Panc1 (cell line): ENCODE measurements around the gene SGPP1. TPM values are rescaled to one million over a fixed set of nuclear protein-coding genes. Genes with fewer than 3 reads are reported as not detected.
A peak's percentile ranks its signal among the peaks of the same experiment; 100 is the strongest.

Source experiments
- ATAC-seq: fragments of 200-7000 bp; cut with Tn5 transposase; 2 replicates; pipeline ENCODE4 v1.9.1; 2020; ENCODE audit warnings: mild to moderate bottlenecking, moderate library complexity
- BruUV-seq: library from RNA; stranded (reverse); fragments of 400-500 nt; replicated peaks from 2 replicates; lab custom pipeline; 2021; lab: Mats Ljungman, UMichigan
- CTCF ChIA-PET: fragments of 300-600 bp; sonication (Branson Sonifier 250); formaldehyde crosslinking; loops from one replicate; lab custom pipeline; 2022; ENCODE audit warnings: antibody characterized with exemption; lab: Charles Lee
- POLR2A ChIA-PET: fragments of 300-600 bp; sonication (Branson Sonifier 250); formaldehyde crosslinking; loops from one replicate; lab custom pipeline; 2022; ENCODE audit warnings: antibody characterized with exemption; lab: Charles Lee
- DNase-seq: peaks from one replicate; pipeline ENCODE4 v3.0.0-alpha.2; 2010; ENCODE audit warnings: low read depth, low spot score
- H3K27ac ChIP-seq: 2 replicates; pipeline ENCODE4 v1.5.1; 2011; ENCODE audit warnings: mild to moderate bottlenecking, low read length, inconsistent platforms
- H3K27me3 ChIP-seq: fragments of 200-500 bp; sonication (Bioruptor generic); 2 replicates; pipeline ENCODE4 v1.6.0; 2014; ENCODE audit warnings: low read length, inconsistent platforms; ENCODE audit not compliant: control insufficient read depth, insufficient read depth
- H3K36me3 ChIP-seq: fragments of 200-500 bp; sonication (Bioruptor generic); 2 replicates; pipeline ENCODE4 v1.5.1; 2014; ENCODE audit warnings: inconsistent platforms, mild to moderate bottlenecking, low read length, moderate library complexity; ENCODE audit not compliant: control insufficient read depth, insufficient read depth
- H3K4me1 ChIP-seq: 2 replicates; pipeline ENCODE4 v1.5.1; 2011; ENCODE audit warnings: inconsistent platforms, mild to moderate bottlenecking, low read length, moderate library complexity; ENCODE audit not compliant: control insufficient read depth, insufficient read depth
- H3K4me3 ChIP-seq, 2 experiments: 2 replicates each; pipeline ENCODE4 v1.5.1; 2011 to 2012; ENCODE audit warnings: low read depth in 2 of 2, low read length in 2 of 2, mild to moderate bottlenecking in 2 of 2, inconsistent platforms in 1 of 2, moderate library complexity in 1 of 2
- H3K9me3 ChIP-seq: fragments of 200-500 bp; sonication (Bioruptor generic); 2 replicates; pipeline ENCODE4 v1.5.1; 2014; ENCODE audit warnings: low read depth, mild to moderate bottlenecking, inconsistent platforms, low read length, moderate library complexity; ENCODE audit not compliant: control insufficient read depth, insufficient read depth
- POLR2AphosphoS5 ChIP-seq: IDR thresholded peaks from 2 replicates; pipeline ENCODE4 v1.6.1; 2012; ENCODE audit warnings: mild to moderate bottlenecking, low read depth, low read length, moderate library complexity
- SIN3A ChIP-seq: IDR thresholded peaks from 2 replicates; pipeline ENCODE4 v1.6.1; 2012; ENCODE audit warnings: low read depth, mild to moderate bottlenecking, low read length, moderate library complexity, borderline replicate concordance; ENCODE audit not compliant: insufficient read depth
- TCF7L2 ChIP-seq: IDR thresholded peaks from 2 replicates; pipeline ENCODE4 v1.6.1; 2011; ENCODE audit warnings: mild to moderate bottlenecking, low read depth, low read length, inconsistent platforms
- in situ Hi-C: cut with HindIII; loops from 2 replicates; pipeline ENCODE4 v1.10.0; 2016; ENCODE audit warnings: low sequenced_read_pairs, low pct_unique_long_range_greater_than_20kb
- intact Hi-C: fragments of 100-400 bp; cut with micrococcal nuclease; formaldehyde crosslinking; loops from one replicate; pipeline ENCODE4 v1.10.0; 2022; ENCODE audit not compliant: unreplicated experiment
- total RNA-seq: library from RNA; stranded (reverse); gene quantifications from one replicate; pipeline ENCODE4 v1.2.1, GENCODE V29; 2021; ENCODE audit not compliant: unreplicated experiment
- TF ChIP-seq, protein P1 (sequence below), 2 experiments: IDR thresholded peaks; 2 replicates each; pipeline ENCODE4 v1.6.1; 2011 to 2012; ENCODE audit warnings: low read depth in 2 of 2, control low read depth in 1 of 2, low read length in 1 of 2, mild to moderate bottlenecking in 1 of 2, moderate library complexity in 1 of 2; ENCODE audit not compliant: insufficient read depth in 1 of 2
- TF ChIP-seq, protein P2 (sequence below): fragments of 450-650 bp; IDR thresholded peaks from 2 replicates; pipeline ENCODE4 v1.5.1; 2017; ENCODE audit warnings: mild to moderate bottlenecking

SGPP1 gene
- total RNA-seq, 1 experiment from 2014 or later: 30.0 TPM

DNA sequence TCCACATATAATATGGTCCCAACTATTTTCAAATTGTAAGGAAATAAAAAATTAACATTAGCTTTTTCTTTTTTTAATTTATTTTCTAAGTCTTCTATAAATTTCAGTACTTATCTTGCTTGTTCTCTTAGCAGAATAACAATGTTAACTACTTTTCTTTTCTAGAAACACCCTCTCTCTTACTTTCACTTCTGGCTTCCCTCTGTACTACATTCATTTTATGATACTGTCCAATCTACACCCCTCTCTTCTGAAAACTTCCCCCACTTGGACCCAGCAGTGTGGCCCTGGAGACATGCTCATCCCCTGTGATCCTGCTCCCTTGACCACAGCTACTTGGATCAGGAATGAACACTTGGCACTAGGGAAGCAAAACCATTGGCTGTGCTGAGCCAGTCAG is 15.7 kb downstream of the SGPP1 start:
- peaks cover 3% of the 10 kb centered on the region; the same call in 1 of the 2 replicates for H3K9me3 ChIP-seq
- H3K4me3 ChIP-seq: no peak overlapping the region
- ChIA-PET CTCF (interaction anchor here (0.7 kb wide), 1 partner anchor 81 kb away, joined by 5 read pairs; no protein-coding TSS in a partner anchor), POLR2A (no interaction called here)
- TF ChIP-seq SIN3A (no peak), TCF7L2 (no peak), POLR2AphosphoS5 (no peak)
- TF ChIP-seq, protein P1, sequence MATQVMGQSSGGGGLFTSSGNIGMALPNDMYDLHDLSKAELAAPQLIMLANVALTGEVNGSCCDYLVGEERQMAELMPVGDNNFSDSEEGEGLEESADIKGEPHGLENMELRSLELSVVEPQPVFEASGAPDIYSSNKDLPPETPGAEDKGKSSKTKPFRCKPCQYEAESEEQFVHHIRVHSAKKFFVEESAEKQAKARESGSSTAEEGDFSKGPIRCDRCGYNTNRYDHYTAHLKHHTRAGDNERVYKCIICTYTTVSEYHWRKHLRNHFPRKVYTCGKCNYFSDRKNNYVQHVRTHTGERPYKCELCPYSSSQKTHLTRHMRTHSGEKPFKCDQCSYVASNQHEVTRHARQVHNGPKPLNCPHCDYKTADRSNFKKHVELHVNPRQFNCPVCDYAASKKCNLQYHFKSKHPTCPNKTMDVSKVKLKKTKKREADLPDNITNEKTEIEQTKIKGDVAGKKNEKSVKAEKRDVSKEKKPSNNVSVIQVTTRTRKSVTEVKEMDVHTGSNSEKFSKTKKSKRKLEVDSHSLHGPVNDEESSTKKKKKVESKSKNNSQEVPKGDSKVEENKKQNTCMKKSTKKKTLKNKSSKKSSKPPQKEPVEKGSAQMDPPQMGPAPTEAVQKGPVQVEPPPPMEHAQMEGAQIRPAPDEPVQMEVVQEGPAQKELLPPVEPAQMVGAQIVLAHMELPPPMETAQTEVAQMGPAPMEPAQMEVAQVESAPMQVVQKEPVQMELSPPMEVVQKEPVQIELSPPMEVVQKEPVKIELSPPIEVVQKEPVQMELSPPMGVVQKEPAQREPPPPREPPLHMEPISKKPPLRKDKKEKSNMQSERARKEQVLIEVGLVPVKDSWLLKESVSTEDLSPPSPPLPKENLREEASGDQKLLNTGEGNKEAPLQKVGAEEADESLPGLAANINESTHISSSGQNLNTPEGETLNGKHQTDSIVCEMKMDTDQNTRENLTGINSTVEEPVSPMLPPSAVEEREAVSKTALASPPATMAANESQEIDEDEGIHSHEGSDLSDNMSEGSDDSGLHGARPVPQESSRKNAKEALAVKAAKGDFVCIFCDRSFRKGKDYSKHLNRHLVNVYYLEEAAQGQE (IDR thresholded peaks at IDR 0.05; ENCODE audit: insufficient read depth in 1 of 2, low read depth in 2 of 2, low read length in 1 of 2): no peak
- TF ChIP-seq, protein P2, sequence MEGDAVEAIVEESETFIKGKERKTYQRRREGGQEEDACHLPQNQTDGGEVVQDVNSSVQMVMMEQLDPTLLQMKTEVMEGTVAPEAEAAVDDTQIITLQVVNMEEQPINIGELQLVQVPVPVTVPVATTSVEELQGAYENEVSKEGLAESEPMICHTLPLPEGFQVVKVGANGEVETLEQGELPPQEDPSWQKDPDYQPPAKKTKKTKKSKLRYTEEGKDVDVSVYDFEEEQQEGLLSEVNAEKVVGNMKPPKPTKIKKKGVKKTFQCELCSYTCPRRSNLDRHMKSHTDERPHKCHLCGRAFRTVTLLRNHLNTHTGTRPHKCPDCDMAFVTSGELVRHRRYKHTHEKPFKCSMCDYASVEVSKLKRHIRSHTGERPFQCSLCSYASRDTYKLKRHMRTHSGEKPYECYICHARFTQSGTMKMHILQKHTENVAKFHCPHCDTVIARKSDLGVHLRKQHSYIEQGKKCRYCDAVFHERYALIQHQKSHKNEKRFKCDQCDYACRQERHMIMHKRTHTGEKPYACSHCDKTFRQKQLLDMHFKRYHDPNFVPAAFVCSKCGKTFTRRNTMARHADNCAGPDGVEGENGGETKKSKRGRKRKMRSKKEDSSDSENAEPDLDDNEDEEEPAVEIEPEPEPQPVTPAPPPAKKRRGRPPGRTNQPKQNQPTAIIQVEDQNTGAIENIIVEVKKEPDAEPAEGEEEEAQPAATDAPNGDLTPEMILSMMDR: no peak
- no peak for DNase-seq
- no peak overlapping the region for H3K27ac ChIP-seq
- no peaks in the 10 kb centered on the region for H3K27me3 ChIP-seq
- no peaks in the 10 kb centered on the region for H3K4me1 ChIP-seq
- ATAC-seq: no peak
- H3K36me3 ChIP-seq: no peaks in the 10 kb centered on the region
- in situ Hi-C loops: no loop called here
- BruUV-seq: TSS peak; percentile 45
- intact Hi-C loops: no loop called here

DNA sequence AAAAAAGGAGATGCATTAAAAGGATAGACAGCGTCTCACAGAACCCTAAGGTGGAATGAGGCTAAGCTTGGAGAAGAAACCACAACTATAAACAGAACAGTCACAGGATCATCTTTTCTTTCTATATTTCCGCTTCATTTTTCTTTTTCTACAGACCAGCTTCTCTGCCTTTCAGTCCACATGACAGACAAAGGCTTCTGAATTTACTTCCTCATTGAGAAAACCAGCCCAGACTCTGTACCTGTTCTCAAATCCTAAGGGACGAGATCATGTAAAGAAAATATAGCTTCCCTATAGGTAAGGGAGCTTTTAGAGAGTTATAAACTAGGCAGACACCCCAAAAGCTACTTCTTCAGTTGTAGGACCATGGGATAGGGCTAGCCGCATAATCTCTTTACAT is 17.4 kb downstream of the SGPP1 start:
- intact Hi-C loops: no loop called here
- DNase-seq: no peak
- Histone ChIP-seq H3K9me3 (no peaks in the 10 kb centered on the region), H3K36me3 (no peaks in the 10 kb centered on the region), H3K27ac (no peak overlapping the region), H3K4me1 (no peaks in the 10 kb centered on the region), H3K4me3 (no peak overlapping the region), H3K27me3 (no peaks in the 10 kb centered on the region)
- ATAC-seq: no peak
- no TSS peak for BruUV-seq
- ChIA-PET POLR2A (interaction anchor here (0.6 kb wide), 1 partner anchor 9 kb away, joined by 4 read pairs; no protein-coding TSS in a partner anchor), CTCF (interaction anchor here (0.6 kb wide), 1 partner anchor 98 kb away, joined by 3 read pairs; no protein-coding TSS in a partner anchor)
- in situ Hi-C loops: no loop called here
- no peak for TF ChIP-seq TCF7L2
- TF ChIP-seq, protein P1 (IDR thresholded peaks at IDR 0.05; ENCODE audit: insufficient read depth in 1 of 2, low read depth in 2 of 2, low read length in 1 of 2): no peak
- TF ChIP-seq, protein P2: no peak
- no peak for TF ChIP-seq POLR2AphosphoS5
- TF ChIP-seq SIN3A: no peak
